ENCODE results near the gene PRDM2.
"Not testable (repeated sequence)": the region's sequence is repeated elsewhere in the genome, so short reads cannot be mapped to it uniquely, and the experiment has no call there.

PRDM2 gene

GRCh38 chr1:13694886-13695684 is 4.9 kb upstream of the PRDM2 start:
- DNase-seq (ENCODE audit: extremely low read depth in 1 of 2, low read depth in 1 of 2): no peak

DNA sequence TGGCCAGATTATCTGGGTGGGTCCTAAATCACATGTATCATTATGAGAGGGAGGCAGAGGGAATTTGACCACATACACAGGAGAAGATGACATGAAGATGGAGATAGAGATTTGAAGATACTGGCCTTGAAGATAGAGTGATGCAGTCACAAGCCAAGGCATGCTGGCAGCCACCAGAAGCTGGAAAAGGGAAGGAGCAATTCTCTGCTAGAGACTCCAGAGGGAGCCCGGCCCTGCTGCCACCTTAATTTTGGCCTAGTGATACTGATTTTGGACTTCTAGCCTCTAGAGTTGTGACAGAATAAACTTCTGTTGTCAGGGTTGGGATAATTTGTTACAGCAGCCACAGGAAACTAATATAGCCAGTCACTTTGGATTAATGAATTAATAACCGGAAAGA is 2.2 kb upstream of the PRDM2 start:
- no peak for DNase-seq (ENCODE audit: extremely low read depth in 1 of 2, low read depth in 1 of 2)

GRCh38 chr1:13699510-13699909 is 478 bp upstream of the PRDM2 start:
- DNase-seq (ENCODE audit: extremely low read depth in 1 of 2, low read depth in 1 of 2): no peak

DNA sequence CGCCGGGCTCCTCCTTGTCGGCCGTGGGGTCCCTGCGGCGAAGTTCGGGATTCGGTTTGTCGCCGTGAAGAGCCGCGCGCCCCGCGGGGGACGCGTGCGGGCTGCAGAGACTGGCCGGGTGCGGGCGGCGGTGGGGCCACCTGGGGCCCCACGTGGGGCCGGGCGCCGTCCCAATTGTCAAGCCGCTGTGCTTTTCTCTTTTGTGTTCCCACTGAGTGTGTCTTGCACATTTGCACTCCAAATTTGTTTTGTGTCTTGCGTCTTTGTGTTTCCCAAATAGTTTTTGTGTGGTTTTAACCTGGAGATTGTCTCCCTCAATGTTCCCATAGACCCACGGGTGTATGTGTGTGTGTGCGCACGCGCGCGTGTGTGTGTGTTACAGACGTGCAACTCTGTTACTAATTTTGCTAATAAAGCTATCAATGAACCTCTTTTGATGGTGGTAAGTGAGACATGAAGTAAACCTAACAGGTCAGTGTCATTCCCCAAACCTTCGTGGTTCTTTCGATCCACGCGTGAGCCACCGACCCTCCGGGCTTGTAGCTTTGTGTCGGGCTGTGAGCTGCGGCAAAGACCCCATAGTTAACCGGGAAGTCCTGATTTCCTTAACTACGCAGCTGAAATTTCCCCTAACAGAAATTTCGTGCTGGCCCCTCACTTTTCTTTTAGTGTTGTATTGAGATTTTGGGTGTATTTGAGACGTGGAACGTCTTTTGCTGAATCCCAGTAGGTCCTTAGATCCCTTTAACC is 708 bp downstream of the PRDM2 start:
- DNase-seq (ENCODE audit: extremely low read depth in 1 of 2, low read depth in 1 of 2): peak in 1 of 2 donors; percentile 18

DNA sequence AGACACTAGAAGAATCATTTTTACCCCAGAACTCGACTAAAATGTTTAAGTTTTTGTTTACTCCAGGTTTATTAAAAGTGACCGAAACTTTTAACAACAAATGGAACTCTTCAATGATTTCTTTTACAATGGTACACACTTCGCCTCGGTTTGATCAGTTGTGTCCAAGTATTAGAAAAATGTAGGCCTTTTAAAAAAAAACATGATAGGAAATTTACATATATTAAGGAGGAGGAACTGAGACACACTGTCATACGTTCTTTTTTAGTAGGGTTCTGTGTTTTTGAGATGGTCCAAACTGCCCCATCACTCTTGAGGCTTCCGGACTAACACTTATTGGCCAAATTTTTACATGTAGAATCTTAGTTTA is 1.3 kb downstream of the PRDM2 start:
- DNase-seq (ENCODE audit: extremely low read depth in 1 of 2, low read depth in 1 of 2): no peak

GRCh38 chr1:13702425-13703127 is 2.6 kb downstream of the PRDM2 start:
- peak in 1 of 2 donors; percentile 55 for DNase-seq (ENCODE audit: extremely low read depth in 1 of 2, low read depth in 1 of 2)

DNA sequence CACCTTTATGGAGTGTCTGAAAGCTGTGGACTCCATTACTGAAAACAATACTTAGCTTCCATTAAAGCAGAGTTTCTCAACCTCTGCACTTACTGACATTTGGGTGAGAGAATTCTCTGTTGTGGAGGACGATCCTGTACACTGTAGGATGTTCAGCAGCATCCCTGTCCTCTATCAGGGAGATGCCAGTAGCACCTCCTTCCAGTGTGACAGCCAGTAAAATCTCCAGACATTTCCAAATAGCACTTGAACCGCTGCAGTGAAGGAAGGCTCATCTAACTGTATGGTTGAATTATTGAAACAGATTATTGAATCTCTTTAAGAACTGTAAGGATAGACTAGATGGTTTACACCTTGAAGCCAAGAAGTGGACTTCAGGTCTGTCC is 3.1 kb downstream of the PRDM2 start:
- DNase-seq (ENCODE audit: extremely low read depth in 1 of 2, low read depth in 1 of 2): no peak

DNA sequence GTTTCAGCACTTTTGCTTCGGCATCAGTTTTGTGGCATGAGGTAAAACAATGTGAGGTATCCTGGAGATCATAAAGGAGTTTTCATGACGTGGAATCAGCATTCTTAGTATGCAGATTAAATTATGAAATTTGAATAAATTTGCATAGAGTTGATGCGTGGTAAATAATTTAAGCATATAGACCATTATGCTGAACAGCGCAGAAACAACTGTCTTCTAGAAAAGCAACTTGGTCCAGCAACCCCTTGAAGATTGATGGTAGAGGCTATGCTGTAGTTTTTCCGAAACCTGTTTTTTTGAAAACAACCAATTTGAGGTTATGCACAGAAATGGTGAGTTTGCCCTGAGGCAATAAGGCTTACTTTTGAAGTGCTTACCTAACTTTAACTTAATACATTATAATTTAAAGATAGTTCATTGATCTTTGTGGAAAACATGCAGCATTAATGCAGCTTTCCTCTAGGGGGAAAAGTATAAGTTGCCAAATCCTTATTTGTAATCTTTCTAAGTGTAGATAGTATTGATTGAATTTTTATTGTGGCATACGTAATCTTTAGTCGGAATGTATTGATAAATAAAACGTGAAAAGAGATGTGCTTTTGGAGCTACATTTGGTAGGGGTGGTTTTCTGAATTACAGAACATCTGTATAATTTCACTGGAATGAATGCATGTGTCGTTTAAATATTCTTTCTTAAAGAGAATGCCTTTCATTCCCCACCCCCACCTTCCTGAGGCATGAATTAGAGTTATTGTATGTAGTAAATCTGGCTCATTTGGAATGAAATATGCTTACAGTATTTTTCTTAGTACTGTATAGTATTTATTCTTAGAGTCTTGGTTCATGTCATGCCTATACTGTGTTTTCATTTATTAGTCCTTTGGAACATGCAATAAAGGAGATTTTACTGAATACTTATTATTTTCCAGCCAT is 3.8 kb downstream of the PRDM2 start:
- DNase-seq (ENCODE audit: extremely low read depth in 1 of 2, low read depth in 1 of 2): no peak

GRCh38 chr1:13706046-13706445 is 6.1 kb downstream of the PRDM2 start:
- DNase-seq (ENCODE audit: extremely low read depth in 1 of 2, low read depth in 1 of 2): no peak

DNA sequence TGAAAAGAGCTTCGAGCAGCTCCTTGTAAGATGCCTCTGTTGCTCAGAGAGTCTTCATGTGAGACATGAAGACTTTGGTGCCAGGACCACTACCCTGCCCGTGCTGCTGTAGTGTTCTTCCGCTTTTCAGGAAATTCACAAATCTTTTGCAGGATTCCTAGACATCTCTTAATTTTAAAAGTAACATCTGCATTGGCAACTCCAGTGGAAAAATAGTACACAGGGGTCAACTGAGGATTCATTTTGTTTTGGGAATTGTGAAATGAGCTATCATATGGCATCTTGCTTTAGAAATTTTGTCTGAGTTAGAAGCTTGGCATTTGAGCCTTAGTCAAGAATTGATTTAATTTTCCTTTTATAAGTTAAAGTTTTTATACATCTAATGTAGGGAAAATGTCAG is 7.2 kb downstream of the PRDM2 start:
- no peak for DNase-seq (ENCODE audit: extremely low read depth in 1 of 2, low read depth in 1 of 2)

DNA sequence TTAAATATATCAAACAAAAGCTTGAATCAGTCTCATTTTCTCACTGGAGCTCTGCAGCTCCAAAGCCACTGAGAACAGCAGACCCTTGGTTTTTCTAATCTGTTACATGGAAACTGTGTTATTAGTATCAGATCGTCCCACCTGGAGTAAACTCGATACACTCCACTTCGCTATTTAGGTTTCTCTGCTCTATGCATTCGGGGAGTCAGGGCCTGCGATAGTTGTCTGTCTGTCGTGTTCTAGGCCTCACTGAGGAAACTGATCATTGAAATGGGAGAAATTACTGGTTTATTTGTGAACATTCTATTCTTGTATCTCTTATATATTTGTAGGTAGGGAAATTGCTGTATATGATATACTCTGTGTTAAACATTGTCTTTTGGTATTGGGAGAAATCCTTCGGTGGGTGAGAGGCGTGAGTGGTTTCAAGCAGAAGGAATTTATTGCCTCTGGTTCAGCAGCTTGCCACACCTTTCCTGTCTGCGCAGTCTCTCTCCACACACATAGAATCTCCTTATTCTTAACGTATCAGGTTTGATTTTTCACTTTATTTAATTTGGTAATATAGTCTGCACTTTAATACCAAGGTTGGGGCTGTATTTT is 8.5 kb downstream of the PRDM2 start:
- no peak for DNase-seq (ENCODE audit: extremely low read depth in 1 of 2, low read depth in 1 of 2)

GRCh38 chr1:13710086-13710485 is 10.1 kb downstream of the PRDM2 start:
- DNase-seq (ENCODE audit: extremely low read depth in 1 of 2, low read depth in 1 of 2): no peak

- DNase-seq (ENCODE audit: extremely low read depth in 1 of 2, low read depth in 1 of 2): no peak
Observed at GRCh38 chr1:13714851-13715250, 14.9 kb downstream of the PRDM2 start.

GRCh38 chr1:13715616-13716287 is 15.8 kb downstream of the PRDM2 start:
- not testable (repeated sequence) for DNase-seq (ENCODE audit: extremely low read depth in 1 of 2, low read depth in 1 of 2)

DNA sequence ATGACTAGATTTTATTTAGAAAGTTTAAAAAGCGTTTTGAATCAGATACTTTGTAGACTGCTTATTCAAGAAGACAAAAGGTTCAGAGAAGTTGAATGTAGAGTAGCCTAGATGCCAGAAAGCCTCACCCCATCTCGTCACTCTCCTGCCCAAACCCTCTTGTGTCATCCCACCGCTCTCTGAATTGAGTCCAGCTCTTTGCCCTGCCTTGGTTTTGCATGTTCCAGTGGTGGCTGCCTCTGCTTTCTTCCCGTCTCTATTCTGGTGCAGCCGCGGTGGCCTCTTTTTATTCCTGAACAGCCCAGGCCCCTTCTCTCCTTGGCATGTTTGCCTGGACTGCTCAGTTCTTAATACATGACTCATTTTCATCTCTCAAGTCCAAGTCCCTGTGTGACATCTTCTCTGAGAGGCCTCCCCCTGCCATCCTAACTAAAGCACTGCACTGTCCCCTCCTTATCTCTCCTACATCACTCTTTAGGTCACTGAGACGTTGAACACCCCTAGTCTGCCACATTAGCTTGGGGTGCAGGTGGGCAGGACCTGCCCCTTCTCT is 22.9 kb downstream of the PRDM2 start:
- DNase-seq (ENCODE audit: extremely low read depth in 1 of 2, low read depth in 1 of 2): no peak

GRCh38 chr1:13723810-13724209 is 23.8 kb downstream of the PRDM2 start:
- no peak for DNase-seq (ENCODE audit: extremely low read depth in 1 of 2, low read depth in 1 of 2)

DNA sequence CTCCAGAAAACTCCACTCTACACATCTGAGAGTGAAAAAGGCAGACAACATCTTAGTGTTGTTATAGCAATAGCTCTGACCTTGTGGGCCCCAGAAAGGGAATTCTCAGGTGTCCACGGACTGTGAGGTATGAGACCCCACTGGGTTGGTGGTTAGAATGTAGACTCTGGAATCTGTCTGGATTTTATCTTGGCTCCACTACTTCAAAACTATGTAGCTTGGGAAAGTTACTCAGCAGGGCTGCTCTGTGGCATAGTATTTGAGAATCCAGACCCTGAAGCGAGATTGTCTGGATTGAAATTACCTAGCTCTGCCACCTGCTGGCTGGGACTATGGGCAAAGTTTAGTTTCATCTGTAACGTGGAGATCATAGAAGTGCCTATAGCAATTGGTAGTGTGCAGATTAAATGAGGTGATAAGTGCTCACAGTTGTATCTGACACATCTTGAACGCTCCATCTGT is 25.8 kb downstream of the PRDM2 start:
- peak in 1 of 2 donors; percentile 16 for DNase-seq (ENCODE audit: extremely low read depth in 1 of 2, low read depth in 1 of 2)

GRCh38 chr1:13728091-13728715 is 28.2 kb downstream of the PRDM2 start:
- DNase-seq (ENCODE audit: extremely low read depth in 1 of 2, low read depth in 1 of 2): no peak

DNA sequence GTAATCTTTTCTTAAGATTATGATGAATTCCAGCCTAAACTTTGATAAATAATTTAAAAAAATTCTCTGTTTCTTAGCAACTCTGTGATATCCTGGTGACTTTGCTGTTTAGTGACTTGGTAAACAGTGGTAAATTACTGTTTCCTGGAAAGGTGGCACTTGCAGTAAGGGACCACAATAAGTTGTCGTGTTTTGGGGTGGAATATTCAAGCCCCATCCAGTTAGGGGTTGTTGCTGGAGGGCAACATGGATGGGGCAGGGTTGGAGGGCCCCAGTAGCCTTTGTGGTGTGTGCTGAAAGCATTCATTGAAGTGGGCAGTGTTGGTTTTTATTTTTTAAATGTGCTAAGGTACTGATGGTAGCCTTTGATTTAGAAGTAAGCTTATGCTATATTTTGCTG is 30.3 kb downstream of the PRDM2 start:
- no peak for DNase-seq (ENCODE audit: extremely low read depth in 1 of 2, low read depth in 1 of 2)
